Endothelial cell of umbilical vein (primary cell): ENCODE measurements around the gene PDE4C. TPM values are rescaled to one million over a fixed set of nuclear protein-coding genes. Genes with fewer than 3 reads are reported as not detected.
A peak's percentile ranks its signal among the peaks of the same experiment; 100 is the strongest.

Source experiments
- BruUV-seq: library from RNA; stranded (reverse); fragments of 400-500 nt; replicated peaks from 2 replicates; lab custom pipeline; 2021; lab: Mats Ljungman, UMichigan
- CTCF ChIA-PET: fragments of 300-600, 350-600 bp; sonication (Branson Sonifier 250); formaldehyde crosslinking; loops from one replicate; lab custom pipeline; 2021; ENCODE audit warnings: antibody characterized with exemption, inconsistent platforms; lab: Charles Lee
- POLR2A ChIA-PET: fragments of 300-600, 350-600 bp; sonication (Branson Sonifier 250); formaldehyde crosslinking; loops from one replicate; lab custom pipeline; 2021; ENCODE audit warnings: antibody characterized with exemption, inconsistent platforms; lab: Charles Lee
- DNase-seq: peaks from one replicate; pipeline ENCODE4 v3.0.0-alpha.2; 2011; ENCODE audit warnings: low read depth, low spot score
- FAIRE-seq: peaks from 2 replicates; lab custom pipeline; 2011; peaks lifted over from hg19 to GRCh38; lab: Jason Lieb, UNC
- H2AFZ ChIP-seq: 2 replicates; pipeline ENCODE4 v1.6.0; 2012; ENCODE audit warnings: low read depth, low read length, control low read depth, inconsistent platforms
- H3K27ac ChIP-seq: 2 replicates; pipeline ENCODE4 v1.5.1; 2011; ENCODE audit warnings: low read depth, mild to moderate bottlenecking, control low read depth, low read length, moderate library complexity; ENCODE audit not compliant: insufficient read depth
- H3K27me3 ChIP-seq, 2 experiments: 2 replicates each; pipeline versions ENCODE4 v1.6.0 to v1.6.1; 2011; ENCODE audit warnings: low read length in 2 of 2, mixed read lengths in 1 of 2; ENCODE audit not compliant: control insufficient read depth in 2 of 2, insufficient read depth in 2 of 2
- H3K36me3 ChIP-seq, 2 experiments: 2 replicates in 1 of 2; 3 replicates in 1 of 2; pipeline ENCODE4 v1.5.1; 2011; ENCODE audit warnings: low read length in 2 of 2, mild to moderate bottlenecking in 1 of 2, moderate library complexity in 1 of 2; ENCODE audit not compliant: control insufficient read depth in 2 of 2, insufficient read depth in 2 of 2; ENCODE audit errors: extremely low read depth in 1 of 2
- H3K4me1 ChIP-seq: 3 replicates; pipeline ENCODE4 v1.5.1; 2011; ENCODE audit warnings: mild to moderate bottlenecking, low read length; ENCODE audit not compliant: control insufficient read depth, insufficient read depth; ENCODE audit errors: extremely low read depth
- H3K4me2 ChIP-seq: 2 replicates; pipeline ENCODE4 v1.6.1; 2011; ENCODE audit warnings: low read length, control low read depth, mixed read lengths; ENCODE audit not compliant: insufficient read depth
- H3K4me3 ChIP-seq, 3 experiments: fragments of 200-600 bp in 1 of 3; sonication (generic), shearing (Covaris generic) in 1 of 3; replicated peaks in 1 of 3; 2 replicates each; pipeline ENCODE4 v1.5.1; 2011 to 2016; ENCODE audit warnings: control low read depth in 3 of 3, low read length in 3 of 3, mild to moderate bottlenecking in 2 of 3, inconsistent platforms in 1 of 3, low read depth in 1 of 3, moderate library complexity in 1 of 3; ENCODE audit not compliant: insufficient read depth in 1 of 3
- H3K79me2 ChIP-seq: 2 replicates; pipeline ENCODE4 v1.6.0; 2012; ENCODE audit warnings: low read length, inconsistent platforms; ENCODE audit not compliant: control insufficient read depth, insufficient read depth
- H3K9ac ChIP-seq: replicated peaks from 2 replicates; pipeline ENCODE3; 2011; ENCODE audit warnings: low read length, control low read depth; ENCODE audit not compliant: insufficient read depth; ENCODE audit errors: extremely low read depth
- H3K9me1 ChIP-seq: replicated peaks from 3 replicates; pipeline ENCODE4 v1.6.0; 2011; ENCODE audit warnings: mild to moderate bottlenecking, low read length; ENCODE audit not compliant: control insufficient read depth, insufficient read depth; ENCODE audit errors: extremely low read depth
- H3K9me3 ChIP-seq: replicated peaks from 2 replicates; pipeline ENCODE4 v1.5.1; 2012; ENCODE audit warnings: low read length, inconsistent platforms; ENCODE audit not compliant: control insufficient read depth, insufficient read depth
- H4K20me1 ChIP-seq: replicated peaks from 2 replicates; pipeline ENCODE3; 2011; ENCODE audit warnings: mild to moderate bottlenecking, low read length; ENCODE audit not compliant: control insufficient read depth, insufficient read depth; ENCODE audit errors: extremely low read depth
- CTCF ChIP-seq, 2 donors: IDR thresholded peaks; 1 replicate in 1 of 2; 2 replicates in 1 of 2; pipeline ENCODE4 v1.5.1; 2011; ENCODE audit warnings: low read length in 2 of 2, mild to moderate bottlenecking in 2 of 2, moderate library complexity in 2 of 2, control low read depth in 1 of 2, inconsistent platforms in 1 of 2, low read depth in 1 of 2; ENCODE audit not compliant: insufficient read depth in 1 of 2; ENCODE audit errors: extremely low read depth in 1 of 2
- EZH2 ChIP-seq: IDR thresholded peaks from 2 replicates; pipeline ENCODE4 v1.6.1; 2012; ENCODE audit warnings: borderline replicate concordance, low read depth, mild to moderate bottlenecking, moderate library complexity, low read length, inconsistent platforms; ENCODE audit not compliant: severe bottlenecking
- FOS ChIP-seq: IDR thresholded peaks from 2 replicates; pipeline ENCODE4 v1.6.1; 2011; ENCODE audit warnings: mild to moderate bottlenecking, low read length, moderate library complexity, borderline replicate concordance; ENCODE audit not compliant: insufficient read depth
- GATA2 ChIP-seq: IDR thresholded peaks from 2 replicates; pipeline ENCODE4 v1.7.0; 2011; ENCODE audit warnings: low read depth, mild to moderate bottlenecking, moderate library complexity, mixed read lengths, low read length; ENCODE audit not compliant: insufficient read length, insufficient read depth
- JUN ChIP-seq: IDR thresholded peaks from 2 replicates; pipeline ENCODE4 v1.6.1; 2011; ENCODE audit warnings: borderline replicate concordance, low read depth; ENCODE audit not compliant: insufficient read length, insufficient read depth
- MAX ChIP-seq: IDR thresholded peaks from 2 replicates; pipeline ENCODE4 v1.6.1; 2011; ENCODE audit not compliant: insufficient read depth, insufficient read length
- MYC ChIP-seq: IDR thresholded peaks from one replicate; pipeline ENCODE4 v1.6.1; 2011; ENCODE audit warnings: mild to moderate bottlenecking, low read depth, low read length
- POLR2A ChIP-seq: IDR thresholded peaks from 2 replicates; pipeline ENCODE4 v1.6.1; 2012; ENCODE audit warnings: low read depth, mild to moderate bottlenecking, control low read depth, low read length
- POLR2AphosphoS5 ChIP-seq: IDR thresholded peaks from 2 replicates; pipeline ENCODE4 v1.6.1; 2012; ENCODE audit warnings: low read depth, mild to moderate bottlenecking, control low read depth, low read length, moderate library complexity; ENCODE audit not compliant: insufficient read depth
- dilution Hi-C: fragments of 300-500 bp; cut with MboI; formaldehyde crosslinking; loops from one replicate; pipeline ENCODE4 v1.15.0; 2019; ENCODE audit warnings: low sequenced_read_pairs; ENCODE audit not compliant: extremely low pct_ligation_motif_present
- intact Hi-C: fragments of 100-400 bp; cut with micrococcal nuclease; formaldehyde crosslinking; loops from one replicate; pipeline ENCODE4 v1.10.0; 2022
- polyA plus RNA-seq, 4 experiments: library from polyadenylated mRNA; depleted of rRNA in 3 of 4; stranded (reverse) in 3 of 4; unstranded in 1 of 4; fragments of >200 nt; gene quantifications; 2 replicates each; pipeline versions ENCODE4 v1.2.1 to v1.2.3, GENCODE V29; 2011 to 2012; ENCODE audit warnings: missing spikeins in 1 of 4
- total RNA-seq: library from RNA; stranded (reverse); gene quantifications from 2 replicates; pipeline ENCODE4 v1.2.3, GENCODE V29; 2021

Gene PDE4C
- total and polyA plus RNA-seq, 2 donors (not counting 3 experiments of a cell fraction or from before 2014, with no cell fraction given): 0.29 to 0.97 TPM

GRCh38 chr19:18203408-18203862 lies 22.8 kb downstream of the PDE4C start:
- no TSS peak for BruUV-seq
- dilution Hi-C loops: no loop called here
- Histone ChIP-seq H3K27me3 (peaks cover 0 to 2% of the 10 kb centered on the region in 2 experiments), H3K4me2 (peak overlapping the region; percentile 49), H4K20me1 (no peaks in the 10 kb centered on the region), H3K9me3 (no peaks in the 10 kb centered on the region), H3K4me3 (peak overlapping the region in 2 of 3 experiments; percentile 41 to 46), H3K9ac (no peak overlapping the region), H3K79me2 (no peaks in the 10 kb centered on the region), H3K36me3 (no peaks in the 10 kb centered on the region), H3K4me1 (peaks cover 10% of the 10 kb centered on the region), H3K9me1 (no peaks in the 10 kb centered on the region), H2AFZ (peak overlapping the region; percentile 70), H3K27ac (no peak overlapping the region)
- FAIRE-seq: no peak
- intact Hi-C loops: no loop called here
- ChIA-PET CTCF (interaction anchor here (0.6 to 3.9 kb wide), 6 partner anchors 9 to 90 kb away, joined by 3 to 45 read pairs (median 16); partner anchors contain the start of gene MPV17L2), POLR2A (no interaction called here)
- TF ChIP-seq POLR2AphosphoS5 (no peak), POLR2A (no peak), FOS (no peak), MAX (no peak)
- DNase-seq: no peak

- intact Hi-C loops (no loop called here), dilution Hi-C loops (no loop called here)
- POLR2A ChIA-PET: no interaction called here
- H3K9me3 ChIP-seq: no peaks in the 10 kb centered on the region
- peaks cover 0 to 2% of the 10 kb centered on the region in 2 experiments for H3K27me3 ChIP-seq
- no peak for TF ChIP-seq GATA2
- no peak for TF ChIP-seq MYC
- TF ChIP-seq POLR2AphosphoS5: no peak
- TF ChIP-seq MAX: no peak
- TF ChIP-seq POLR2A: no peak
- TF ChIP-seq CTCF (IDR thresholded peaks at IDR 0.05; ENCODE audit: extremely low read depth in 1 of 2, insufficient read depth in 1 of 2, low read depth in 1 of 2, low read length in 2 of 2): no peak
- TF ChIP-seq JUN: no peak
- no peak for TF ChIP-seq FOS
- TF ChIP-seq EZH2: no peak
- DNase-seq: no peak
- no peaks in the 10 kb centered on the region for H3K9me1 ChIP-seq
- H2AFZ ChIP-seq: no peak overlapping the region
- CTCF ChIA-PET: interaction anchor here (2.6 to 3.5 kb wide), 2 partner anchors 11 to 90 kb away, joined by 25 to 26 read pairs; partner anchors contain the start of gene MPV17L2
- H4K20me1 ChIP-seq: no peaks in the 10 kb centered on the region
- peak; percentile 37 for FAIRE-seq
- peak overlapping the region; percentile 49 for H3K4me2 ChIP-seq
- H3K4me3 ChIP-seq: peak overlapping the region in 1 of 3 experiments; percentile 46
- no peak overlapping the region for H3K27ac ChIP-seq
- peaks cover 10% of the 10 kb centered on the region for H3K4me1 ChIP-seq
- H3K9ac ChIP-seq: no peak overlapping the region
- no peaks in the 10 kb centered on the region for H3K36me3 ChIP-seq
- no peaks in the 10 kb centered on the region for H3K79me2 ChIP-seq
- BruUV-seq: no TSS peak
These were observed 23.3 kb downstream of the PDE4C start for GRCh38 chr19:18202778-18203407.
